Fibroblast of skin of right biceps (primary cell): ENCODE results near the gene LRRTM4.

Source experiments
- DNase-seq: peaks from one replicate; pipeline ENCODE4 v3.0.0-alpha.2; 2013

The LRRTM4 gene

DNA sequence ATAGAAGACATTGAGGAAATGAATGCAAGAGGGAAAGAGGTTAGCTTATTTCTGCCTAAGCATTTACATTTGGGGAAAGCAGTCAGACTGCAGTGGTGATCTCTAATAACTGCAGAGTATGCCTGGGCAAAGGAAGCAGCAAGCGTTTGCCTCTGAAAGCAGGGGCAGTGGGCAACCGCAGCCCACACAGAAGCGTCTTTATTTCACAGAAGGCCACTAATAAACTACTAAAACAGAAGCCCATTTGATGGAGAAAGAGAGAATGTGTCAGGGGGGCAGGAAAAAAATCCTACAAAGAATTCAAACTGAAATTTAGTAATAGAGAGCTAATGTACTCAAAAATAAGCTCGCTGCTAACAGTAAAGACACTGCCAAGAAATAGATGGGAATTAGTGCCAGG lies 53.1 kb downstream of the LRRTM4 start:
- no peak for DNase-seq

DNA sequence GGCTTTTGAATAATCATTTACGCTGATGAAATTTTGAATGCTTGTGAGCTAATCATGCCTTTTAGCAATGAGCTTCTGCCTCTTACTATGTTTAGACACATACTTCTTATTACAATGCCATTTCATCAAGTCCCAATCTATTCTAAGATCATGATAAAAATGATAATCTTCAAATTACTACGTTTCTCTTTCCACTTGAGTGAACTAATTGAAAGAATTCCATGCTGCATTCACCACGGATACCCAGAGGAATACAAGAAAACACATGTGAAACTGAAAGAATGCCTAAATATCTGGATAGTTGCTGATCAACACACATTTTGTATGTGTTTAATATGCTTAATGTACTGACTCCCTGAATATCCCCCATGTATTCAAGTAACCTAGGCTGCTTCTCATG lies 62.3 kb downstream of the LRRTM4 start:
- DNase-seq = no peak

DNA sequence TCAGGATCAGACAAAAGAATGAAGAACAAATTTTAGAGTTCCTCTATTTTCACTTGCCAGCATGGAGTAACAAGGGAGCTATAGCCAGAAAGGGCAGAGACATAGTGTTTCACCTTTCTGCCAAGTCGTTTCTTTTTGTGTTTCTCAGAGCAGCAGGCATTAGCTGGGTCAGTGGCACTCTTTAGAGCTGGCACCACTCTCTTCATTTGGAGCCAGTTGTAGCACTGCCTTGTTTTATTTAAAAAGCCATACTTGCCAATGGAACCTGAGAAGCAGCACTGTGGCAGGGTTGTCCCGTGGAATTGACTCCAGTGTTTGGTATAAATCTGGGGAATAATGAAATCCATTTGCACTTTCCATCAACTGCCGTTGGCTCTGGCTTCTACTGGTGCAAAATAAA lies 64.0 kb downstream of the LRRTM4 start:
- no peak for DNase-seq

DNA sequence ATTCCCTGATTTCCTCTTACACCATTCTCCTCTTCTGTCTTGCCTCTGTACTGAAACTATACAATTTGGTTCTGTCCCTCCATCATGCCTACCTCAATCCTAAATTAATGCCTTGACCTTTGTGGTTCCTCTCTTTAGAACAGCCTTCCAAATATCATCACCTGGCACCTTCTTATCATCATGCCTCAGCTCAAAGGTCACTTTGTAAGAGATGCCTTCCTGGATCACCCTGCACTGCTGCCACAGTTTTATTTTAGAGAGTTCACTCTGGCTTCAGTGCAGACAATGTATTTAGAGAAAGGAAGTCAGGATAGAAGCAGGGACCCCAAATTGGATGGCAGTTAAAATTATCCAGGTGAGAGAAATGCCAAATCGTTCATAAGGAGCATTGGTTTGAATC lies 64.5 kb downstream of the LRRTM4 start:
- no peak for DNase-seq

DNA sequence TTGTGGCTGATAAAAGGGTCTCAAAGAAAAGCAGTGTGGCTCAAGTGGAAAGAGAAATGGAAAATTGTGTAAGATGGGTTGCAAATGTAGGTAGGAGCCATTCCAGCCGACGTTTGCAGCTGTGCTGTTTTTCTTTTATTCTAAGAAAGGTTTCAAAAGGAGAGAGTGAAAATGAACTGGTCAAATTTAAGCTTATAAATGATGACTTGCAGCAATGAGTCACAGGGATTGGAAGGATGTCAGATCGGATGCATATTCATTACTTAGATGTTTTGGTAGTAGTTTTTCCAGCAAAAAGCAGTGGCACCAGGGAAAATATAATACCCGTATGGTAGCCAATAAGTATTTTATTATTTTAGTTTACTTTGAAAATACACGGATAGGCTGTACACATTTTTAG lies 79.1 kb downstream of the LRRTM4 start:
- no peak for DNase-seq

- no peak for DNase-seq
These were observed 87.3 kb downstream of the LRRTM4 start for GRCh38 chr2:77434880-77435279.

DNA sequence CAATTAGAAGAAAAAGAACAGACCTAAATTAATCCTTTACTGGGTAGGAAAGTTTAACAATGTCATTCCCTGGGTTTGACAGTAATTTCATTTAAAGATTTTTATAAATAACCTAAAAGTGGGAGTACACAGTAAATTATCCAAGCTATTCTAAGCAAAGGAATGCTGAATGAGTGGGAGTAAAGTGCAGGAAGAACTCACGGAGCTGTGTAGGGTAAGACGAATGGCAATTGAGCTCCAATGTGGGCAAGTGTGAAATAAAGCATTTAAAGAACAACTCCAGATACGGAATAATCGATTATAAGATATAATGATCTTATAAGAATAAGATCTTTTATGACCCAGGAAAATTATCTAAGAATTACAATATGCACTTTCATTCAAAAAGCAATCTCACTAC lies 93.2 kb downstream of the LRRTM4 start:
- no peak for DNase-seq

GRCh38 chr2:77421971-77422370 lies 100.2 kb downstream of the LRRTM4 start:
- DNase-seq = no peak

- no peak for DNase-seq
These were observed 103.6 kb downstream of the LRRTM4 start for GRCh38 chr2:77418537-77418936.

- DNase-seq = no peak
These were observed 118.0 kb downstream of the LRRTM4 start for GRCh38 chr2:77404189-77404588.

- no peak for DNase-seq
These were observed 123.1 kb downstream of the LRRTM4 start for GRCh38 chr2:77398970-77399600.

- DNase-seq = no peak
These were observed 124.4 kb downstream of the LRRTM4 start for GRCh38 chr2:77397763-77398162.

GRCh38 chr2:77395011-77395410 lies 127.2 kb downstream of the LRRTM4 start:
- no peak for DNase-seq

- no peak for DNase-seq
These were observed 131.1 kb downstream of the LRRTM4 start for GRCh38 chr2:77391119-77391518.

DNA sequence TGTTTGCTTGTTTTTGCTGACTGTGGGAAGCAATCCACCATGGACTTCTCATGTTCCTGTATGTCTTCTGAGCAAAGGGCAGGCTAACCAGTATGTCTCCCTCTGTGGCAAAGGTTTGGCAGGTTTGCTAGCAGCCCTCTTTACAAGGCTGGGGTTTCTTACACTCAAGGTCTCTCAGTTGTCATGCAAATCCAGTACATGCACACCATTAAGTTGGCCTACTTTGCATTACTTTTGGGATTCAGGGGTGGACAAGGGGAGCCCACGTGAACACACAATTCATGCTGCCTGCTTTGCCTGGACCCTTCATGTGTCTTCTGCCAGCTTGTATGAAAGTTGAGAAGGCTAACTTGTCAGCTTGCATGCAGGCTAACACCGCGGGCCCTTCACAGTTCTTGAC lies 134.9 kb downstream of the LRRTM4 start:
- no peak for DNase-seq

DNA sequence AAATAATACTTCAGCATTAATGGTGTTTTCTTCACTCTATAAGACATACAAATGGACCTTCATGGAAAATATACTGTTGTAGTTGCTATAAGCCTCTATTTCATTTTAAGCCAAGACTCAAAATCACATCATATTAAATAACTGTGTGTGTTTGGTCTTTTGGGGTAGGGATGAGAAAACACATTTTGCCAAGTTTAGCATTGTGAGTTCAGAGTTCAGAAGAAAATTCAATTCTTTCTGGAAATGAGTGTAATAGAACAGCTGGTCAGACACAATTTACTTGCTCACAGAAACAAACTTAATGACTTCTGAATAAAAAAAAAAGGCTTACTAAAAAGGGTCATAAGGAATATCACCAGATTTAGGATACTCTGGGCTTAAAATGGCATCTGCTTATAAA lies 149.5 kb downstream of the LRRTM4 start:
- no peak for DNase-seq

- DNase-seq = no peak
These were observed 151.7 kb downstream of the LRRTM4 start for GRCh38 chr2:77370511-77370910.

DNA sequence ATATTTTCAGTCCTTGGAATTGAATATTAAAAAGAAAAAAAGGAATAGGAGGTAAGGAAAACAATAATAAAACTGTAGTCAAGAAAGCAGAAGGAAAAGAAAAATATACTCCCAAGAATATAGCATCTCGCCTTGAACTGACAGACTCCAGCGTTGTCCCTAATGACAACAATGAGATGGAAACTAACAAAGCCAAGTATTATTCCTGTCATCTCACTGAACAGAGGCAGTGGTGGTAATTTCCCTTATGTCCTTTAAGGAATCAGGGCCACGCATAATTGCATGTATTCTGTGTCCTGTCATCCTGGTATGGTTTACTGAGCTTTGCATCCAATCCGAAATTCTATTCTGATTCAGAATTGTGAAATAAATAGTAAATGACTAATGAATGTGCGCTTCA lies 158.9 kb downstream of the LRRTM4 start:
- no peak for DNase-seq

DNA sequence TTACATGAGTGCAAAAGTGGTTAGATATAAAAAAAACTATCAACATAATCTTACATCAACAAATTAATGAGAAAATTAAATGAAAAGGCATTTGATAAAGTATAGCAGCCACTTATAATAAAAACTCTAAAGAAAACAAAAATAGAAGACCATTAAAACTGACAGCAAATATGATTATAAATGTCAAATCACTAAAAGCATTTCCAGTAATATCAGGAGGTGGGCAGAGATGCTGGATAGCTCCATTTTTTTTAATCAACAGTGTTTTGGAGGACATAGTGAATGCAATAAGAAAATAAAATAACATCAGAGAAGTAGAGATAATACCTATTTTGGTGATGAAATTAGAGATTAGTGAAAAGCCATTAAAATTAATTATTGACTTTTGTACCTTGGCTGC lies 173.4 kb downstream of the LRRTM4 start:
- no peak for DNase-seq

DNA sequence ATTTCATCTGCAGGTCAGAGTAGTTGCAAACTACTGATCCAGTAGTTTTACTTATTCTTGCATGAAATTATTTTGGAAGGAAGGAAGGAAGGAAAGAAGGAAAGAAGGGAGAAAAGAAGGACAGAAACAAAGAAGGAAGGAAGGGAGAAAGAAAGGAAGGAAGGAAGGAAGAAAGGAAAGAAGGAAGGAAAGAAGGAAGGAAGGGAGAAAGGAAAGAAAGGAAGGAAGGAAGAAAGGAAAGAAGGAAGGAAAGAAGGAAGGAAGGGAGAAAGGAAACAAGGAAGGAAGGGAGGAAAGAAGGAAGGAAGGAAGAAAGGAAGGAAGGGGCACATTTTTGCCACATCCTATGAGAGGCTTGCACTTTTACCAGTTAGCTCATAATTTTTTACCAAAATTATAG lies 186.2 kb downstream of the LRRTM4 start:
- no peak for DNase-seq

DNA sequence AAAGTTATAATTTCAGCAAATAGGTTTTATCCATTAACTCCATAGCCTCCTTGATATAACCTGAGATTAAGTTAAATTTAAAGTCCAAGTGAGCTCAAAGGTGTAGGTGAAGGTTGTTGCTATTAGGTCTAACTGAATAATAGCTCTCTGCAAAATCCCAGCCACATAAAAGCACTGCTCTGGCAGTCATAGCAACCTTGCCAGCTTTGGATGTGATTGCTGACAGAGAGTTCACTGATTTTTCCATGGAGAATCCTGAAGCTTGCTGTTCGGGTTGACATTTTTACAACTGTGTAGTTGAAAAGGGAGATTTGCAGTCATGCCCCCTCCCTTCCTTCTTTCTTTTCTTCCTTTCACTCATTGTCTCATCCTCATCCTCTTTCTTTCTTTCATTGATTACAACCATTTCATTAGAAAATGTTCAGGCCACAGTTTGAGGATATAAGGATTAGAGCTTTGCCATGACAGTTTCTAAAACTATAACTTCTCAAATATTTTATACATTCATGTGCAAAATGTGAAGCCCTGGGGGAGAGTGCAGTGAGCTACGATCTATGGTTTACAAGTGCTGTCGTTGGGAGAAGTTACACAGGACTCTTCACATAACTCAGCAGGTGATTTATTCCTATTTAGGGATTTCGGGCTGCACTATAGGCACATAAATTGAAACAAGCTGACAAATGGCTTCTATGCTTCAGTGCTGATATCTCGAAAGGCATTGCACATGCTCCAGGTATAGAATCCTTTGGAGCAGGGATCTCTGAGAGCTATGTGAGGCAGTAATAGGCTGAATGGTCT lies 193.8 kb downstream of the LRRTM4 start:
- DNase-seq = no peak

GRCh38 chr2:77325395-77325794 lies 196.8 kb downstream of the LRRTM4 start:
- no peak for DNase-seq

GRCh38 chr2:77322431-77322830 lies 199.7 kb downstream of the LRRTM4 start:
- DNase-seq = no peak

- no peak for DNase-seq
These were observed 207.5 kb downstream of the LRRTM4 start for GRCh38 chr2:77314721-77315120.

DNA sequence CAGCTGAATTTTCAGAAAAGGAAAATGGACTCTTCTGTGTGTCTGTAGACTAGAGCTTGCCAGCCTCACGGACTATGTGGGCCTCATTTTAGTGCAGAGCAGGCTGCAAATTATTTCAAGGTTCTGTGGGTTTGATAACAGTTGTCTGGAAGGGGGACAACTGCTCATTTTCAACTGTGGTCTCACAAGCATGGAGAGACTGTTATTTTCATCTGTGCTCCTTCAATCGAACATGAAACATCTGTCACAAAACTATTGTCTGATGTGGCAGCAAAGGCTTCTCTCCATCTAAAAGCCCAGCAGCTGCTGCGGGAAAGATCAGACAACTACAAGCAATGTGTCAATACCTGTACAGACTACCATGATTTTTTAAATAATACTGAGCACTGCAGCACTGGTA lies 211.8 kb downstream of the LRRTM4 start:
- no peak for DNase-seq
